Muscle of leg (tissue), 16 donors: ENCODE data around the gene ZNF576. TPM values are rescaled to one million over a fixed set of nuclear protein-coding genes. Genes with fewer than 3 reads are reported as not detected.
"Not testable (repeated sequence)": the region's sequence is repeated elsewhere in the genome, so short reads cannot be mapped to it uniquely, and the experiment has no call there.

ENCODE experiments used
- DNase-seq: peaks from one replicate; pipeline ENCODE4 v3.0.0; 2013
- H3K27ac ChIP-seq: one replicate; pipeline ENCODE4 v1.5.1; 2013; ENCODE audit warnings: mild to moderate bottlenecking, low read length, control low read depth
- H3K27me3 ChIP-seq: one replicate; pipeline ENCODE4 v1.6.1; 2013; ENCODE audit warnings: low read length; ENCODE audit not compliant: control insufficient read depth, insufficient read depth
- H3K36me3 ChIP-seq: one replicate; pipeline ENCODE4 v1.6.1; 2013; ENCODE audit warnings: low read length; ENCODE audit not compliant: control insufficient read depth, insufficient read depth
- H3K4me1 ChIP-seq: one replicate; pipeline ENCODE4 v1.6.1; 2013; ENCODE audit warnings: low read length; ENCODE audit not compliant: control insufficient read depth, insufficient read depth
- H3K4me3 ChIP-seq: one replicate; pipeline ENCODE4 v1.5.1; 2013; ENCODE audit warnings: low read length, control low read depth
- H3K9me3 ChIP-seq: replicated peaks from 2 replicates; pipeline ENCODE4 v1.6.1; 2013; ENCODE audit warnings: low read depth, low read length; ENCODE audit not compliant: control insufficient read depth
- WGBS: methylation state at CpG from one replicate; pipeline ENCODE4 v1.1.5; 2013; ENCODE audit warnings: missing lambda C conversion rate; ENCODE audit not compliant: insufficient coverage; 5-methylcytosine and 5-hydroxymethylcytosine counted together
- long read RNA-seq, 11 donors: transcript quantifications; one replicate each; lab custom pipeline, GENCODE V29; 2026
- polyA plus RNA-seq, 8 donors: library from polyadenylated mRNA; unstranded; fragments of 120-200 nt; gene quantifications; one replicate each; pipeline versions ENCODE4 v1.2.1 to v1.2.3, GENCODE V29; 2013; ENCODE audit warnings: inconsistent platforms in 1 of 8, low replicate concordance in 1 of 8; ENCODE audit not compliant: insufficient read length in 8 of 8, insufficient read depth in 1 of 8
- total RNA-seq: library from RNA; stranded (reverse); fragments of 120-200 nt; gene quantifications from one replicate; pipeline ENCODE4 v1.2.4, GENCODE V29; 2013

ZNF576 gene, protein sequence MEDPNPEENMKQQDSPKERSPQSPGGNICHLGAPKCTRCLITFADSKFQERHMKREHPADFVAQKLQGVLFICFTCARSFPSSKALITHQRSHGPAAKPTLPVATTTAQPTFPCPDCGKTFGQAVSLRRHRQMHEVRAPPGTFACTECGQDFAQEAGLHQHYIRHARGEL
- 7.8 TPM for total RNA-seq
- polyA plus RNA-seq: 10 to 100 TPM in 5 of 8 donors, 1 to 10 TPM in 3; 8.3 to 12.1 (median 10.5) TPM
- long read RNA-seq, donor 1, partial matches to known transcripts: 0 of 2 reads
- long read RNA-seq, donor 1, other reads (novel, unspliced or antisense): 0 of 2 reads
- long read RNA-seq, donor 2, partial matches to known transcripts: 0 of 1 reads
- long read RNA-seq, donor 2, other reads (novel, unspliced or antisense): 0 of 1 reads
- long read RNA-seq, donor 3, partial matches to known transcripts: 0 of 7 reads
- long read RNA-seq, donor 3, other reads (novel, unspliced or antisense): 0 of 7 reads
- long read RNA-seq, donor 4, transcript ZNF576-201 (3 exons, 2,566 nt): major isoform, 5 of 7 reads
- long read RNA-seq, donor 4, partial matches to known transcripts: 0 of 7 reads
- long read RNA-seq, donor 4, other reads (novel, unspliced or antisense): 0 of 7 reads
- long read RNA-seq, donor 5, transcript ZNF576-201 (3 exons, 2,566 nt): major isoform, 14 of 19 reads
- long read RNA-seq, donor 5, partial matches to known transcripts: 0 of 19 reads
- long read RNA-seq, donor 5, other reads (novel, unspliced or antisense): 0 of 19 reads
- long read RNA-seq, donor 6, transcript ZNF576-201 (3 exons, 2,566 nt): major isoform, 6 of 10 reads
- long read RNA-seq, donor 6, partial matches to known transcripts: 0 of 10 reads
- long read RNA-seq, donor 6, other reads (novel, unspliced or antisense): 0 of 10 reads
- long read RNA-seq, donor 7, transcript ZNF576-201 (3 exons, 2,566 nt): major isoform, 5 of 9 reads
- long read RNA-seq, donor 7, partial matches to known transcripts: 0 of 9 reads
- long read RNA-seq, donor 7, other reads (novel, unspliced or antisense): 0 of 9 reads
- long read RNA-seq, donor 8, partial matches to known transcripts: 0 of 1 reads
- long read RNA-seq, donor 8, other reads (novel, unspliced or antisense): 0 of 1 reads
- long read RNA-seq, donor 9, partial matches to known transcripts: 0 of 6 reads
- long read RNA-seq, donor 9, other reads (novel, unspliced or antisense): 0 of 6 reads
- long read RNA-seq, donor 10, partial matches to known transcripts: 0 of 4 reads
- long read RNA-seq, donor 10, other reads (novel, unspliced or antisense): 0 of 4 reads
- long read RNA-seq, donor 11, partial matches to known transcripts: 0 of 6 reads
- long read RNA-seq, donor 11, other reads (novel, unspliced or antisense): 0 of 6 reads

DNA sequence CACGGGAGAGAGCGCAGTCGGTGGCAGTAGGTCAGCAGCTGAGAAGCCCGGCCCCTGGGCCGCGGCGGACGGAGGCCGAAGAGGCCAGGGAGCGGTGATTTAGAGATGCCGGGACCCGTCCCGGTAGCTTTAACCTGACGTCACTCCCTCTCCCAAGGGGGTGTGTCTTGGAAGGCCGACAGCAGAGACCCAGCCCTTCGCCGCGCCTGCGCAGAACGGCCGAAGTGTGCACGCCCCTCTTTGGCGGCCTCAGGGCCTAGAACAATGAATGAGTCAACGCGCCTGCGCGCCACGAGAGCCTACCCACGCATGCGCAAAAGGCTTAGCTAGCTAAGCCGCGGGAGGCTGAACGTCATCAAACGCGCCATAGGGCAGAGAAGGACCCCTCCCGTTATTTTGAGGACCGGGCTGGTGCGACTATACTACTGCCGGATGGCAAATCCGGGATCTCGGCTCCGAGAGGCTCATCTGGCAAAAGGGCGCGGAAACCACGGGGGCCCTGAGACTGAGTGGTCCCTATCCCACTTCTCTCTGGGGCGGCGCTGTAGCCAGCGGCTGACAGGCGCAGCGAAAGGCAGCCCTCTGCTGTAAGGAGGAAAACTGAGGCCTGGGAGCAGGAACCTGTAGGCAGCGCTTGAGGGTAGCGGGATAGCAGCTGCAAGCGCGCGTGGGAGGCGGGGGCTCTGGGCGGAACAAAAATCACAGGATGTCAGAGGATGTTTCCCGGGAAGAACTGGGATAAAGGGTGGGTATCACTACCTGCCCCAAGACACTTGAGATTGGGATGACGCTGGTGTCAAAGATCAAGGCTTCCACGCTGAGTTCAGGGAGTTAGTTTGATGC, at the start of gene ZNF576, which contains the start of gene IRGQ:
Gene ZNF576 (plus strand): TSS at position 597 of the 843 bp plus-strand sequence. CDS start 514 bp downstream, outside the sequence.
Gene IRGQ (minus strand): TSS at position 136 of the 843 bp plus-strand sequence. CDS start 796 bp downstream, outside the sequence.
- WGBS: under 1% methylated on average over 53 of the region's 60 CpGs

DNA sequence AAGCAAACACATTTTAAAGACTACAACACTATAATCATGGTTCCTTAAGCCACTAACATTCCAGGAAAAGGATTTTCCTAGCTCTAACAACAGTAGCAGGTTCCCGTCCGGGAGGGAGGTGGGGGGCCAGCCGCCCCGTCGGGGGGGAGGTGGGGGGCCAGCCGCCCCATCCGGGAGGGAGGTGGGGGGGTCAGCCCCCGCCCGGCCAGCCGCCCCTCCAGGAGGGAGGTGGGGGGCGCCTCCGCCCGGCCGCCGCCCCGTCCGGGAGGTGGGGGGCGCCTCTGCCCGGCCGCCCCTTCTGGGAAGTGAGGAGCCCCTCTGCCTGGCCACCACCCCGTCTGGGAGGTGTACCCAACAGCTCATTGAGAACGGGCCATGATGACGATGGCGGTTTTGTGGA, 48.5 kb upstream of the ZNF576 start:
- WGBS: no CpG with 5 or more reads among the region's 24 CpGs
- H3K27ac ChIP-seq, H3K27me3 ChIP-seq, DNase-seq, H3K9me3 ChIP-seq, H3K4me1 ChIP-seq, H3K4me3 ChIP-seq: not testable (repeated sequence)
- H3K36me3 ChIP-seq: peaks cover 63% of the 10 kb centered on the region

More for the DNA sequence above, at the start of gene ZNF576, which contains the start of gene IRGQ:
- peak within 1 kb of the TSS; percentile 81 for H3K4me3 ChIP-seq
- peak within 1 kb of the TSS; percentile 99 for H3K27ac ChIP-seq
- peak; percentile 100 for DNase-seq
- H3K4me1 ChIP-seq: peaks cover 34% of the 10 kb centered on the region
- peaks cover 56% of the 10 kb centered on the region for H3K36me3 ChIP-seq
- H3K9me3 ChIP-seq: no peaks in the 10 kb centered on the region
- H3K27me3 ChIP-seq: no peaks in the 10 kb centered on the region

GRCh38 chr19:43548706-43549105, 47.7 kb upstream of the ZNF576 start:
- H3K27me3 ChIP-seq: no peaks in the 10 kb centered on the region
- H3K27ac ChIP-seq: no peak overlapping the region
- no peaks in the 10 kb centered on the region for H3K9me3 ChIP-seq
- WGBS: 100% methylated on average over 1 of the region's 2 CpGs
- no peaks in the 10 kb centered on the region for H3K4me1 ChIP-seq
- H3K4me3 ChIP-seq: no peak overlapping the region
- peaks cover 63% of the 10 kb centered on the region for H3K36me3 ChIP-seq
- DNase-seq: no peak

DNA sequence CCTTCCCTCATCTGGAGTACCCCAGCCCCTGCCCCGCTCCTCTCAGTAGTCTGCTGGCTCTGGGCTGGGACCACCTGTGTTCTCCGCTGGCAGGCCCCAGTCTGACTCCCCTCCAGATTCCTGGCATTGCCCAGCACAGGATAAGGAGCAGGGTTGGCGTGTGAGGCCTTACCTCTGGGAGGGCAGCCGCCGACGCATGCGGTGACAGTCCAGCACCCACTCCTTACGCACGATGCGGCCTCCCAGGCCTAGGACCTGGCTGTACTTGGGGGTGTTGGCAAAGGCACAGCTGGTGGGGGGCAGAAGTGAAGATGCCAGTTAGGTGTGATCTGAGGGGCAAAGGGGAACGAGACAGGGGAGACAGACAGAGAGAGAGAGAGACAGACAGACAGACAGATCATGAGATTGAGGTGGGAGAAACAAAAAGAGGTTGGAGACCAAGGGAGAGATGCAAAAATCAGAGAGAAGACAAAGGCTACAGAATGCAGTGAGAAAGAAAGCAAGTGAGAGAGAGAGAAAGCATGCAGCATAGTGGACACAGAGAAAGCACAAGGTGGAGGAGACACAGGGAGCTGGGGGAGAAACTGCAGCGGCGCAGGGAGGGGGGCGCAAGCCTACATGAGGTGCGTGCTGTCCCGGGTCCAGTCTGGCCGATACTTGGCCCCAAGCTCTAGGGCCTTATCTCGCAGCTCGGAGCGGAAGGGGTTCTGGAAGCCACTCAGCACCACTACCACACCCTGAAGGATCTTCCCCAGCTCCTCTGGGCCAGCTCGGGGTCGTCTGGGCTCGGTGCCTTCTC, 44.8 kb upstream of the ZNF576 start:
- no peak overlapping the region for H3K4me3 ChIP-seq
- peaks cover 61% of the 10 kb centered on the region for H3K36me3 ChIP-seq
- no peaks in the 10 kb centered on the region for H3K9me3 ChIP-seq
- no peaks in the 10 kb centered on the region for H3K4me1 ChIP-seq
- no peak for DNase-seq
- no peak overlapping the region for H3K27ac ChIP-seq
- no peaks in the 10 kb centered on the region for H3K27me3 ChIP-seq
- 95% methylated on average over 19 of the region's 23 CpGs for WGBS

DNA sequence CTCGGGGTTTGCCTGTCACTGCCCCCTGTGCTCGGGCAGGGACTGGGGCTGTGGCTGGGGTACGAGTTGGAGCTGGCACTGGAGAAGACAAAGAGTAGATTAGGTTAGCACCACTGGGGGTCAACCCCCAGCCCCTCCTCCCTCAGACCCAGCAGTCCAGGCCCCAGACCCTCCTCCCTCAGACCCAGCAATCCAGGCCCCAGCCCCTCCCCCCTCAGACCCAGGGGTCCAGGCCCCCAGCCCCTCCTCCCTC, 44.3 kb upstream of the ZNF576 start:
- H3K4me1 ChIP-seq: no peaks in the 10 kb centered on the region
- no peak for DNase-seq
- H3K9me3 ChIP-seq: no peaks in the 10 kb centered on the region
- no peak overlapping the region for H3K27ac ChIP-seq
- WGBS: no CpG with 5 or more reads among the region's 3 CpGs
- peaks cover 60% of the 10 kb centered on the region for H3K36me3 ChIP-seq
- no peaks in the 10 kb centered on the region for H3K27me3 ChIP-seq
- H3K4me3 ChIP-seq: no peak overlapping the region

- Histone ChIP-seq H3K27me3 (no peaks in the 10 kb centered on the region), H3K36me3 (peaks cover 57% of the 10 kb centered on the region), H3K9me3 (no peaks in the 10 kb centered on the region), H3K4me3 (no peak overlapping the region), H3K4me1 (no peaks in the 10 kb centered on the region), H3K27ac (no peak overlapping the region)
- DNase-seq: no peak
- WGBS: no CpG with 5 or more reads among the region's 3 CpGs
These were observed 43.8 kb upstream of the ZNF576 start for GRCh38 chr19:43552616-43553015.

DNA sequence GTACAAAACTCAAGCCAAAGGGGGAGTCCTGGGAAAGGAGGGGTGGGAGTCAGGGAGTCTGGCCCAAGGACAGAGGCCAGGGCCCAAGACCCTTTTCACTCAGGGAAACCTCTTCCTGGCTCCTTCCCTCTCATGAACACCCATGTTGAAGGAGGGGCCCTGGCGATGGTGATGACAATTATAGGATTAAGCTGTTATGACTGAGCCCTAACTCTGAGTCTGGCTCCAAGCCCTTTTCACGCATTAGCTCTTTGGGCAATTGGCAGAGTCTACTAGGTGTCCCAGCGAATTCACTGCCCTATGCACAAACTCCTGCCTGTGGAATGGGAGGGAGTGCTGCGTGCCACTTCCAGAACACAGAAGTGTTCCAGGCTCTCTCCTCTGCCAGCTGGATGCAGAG, 42.7 kb upstream of the ZNF576 start:
- no peak for DNase-seq
- WGBS: no CpG with 5 or more reads among the region's 4 CpGs

DNA sequence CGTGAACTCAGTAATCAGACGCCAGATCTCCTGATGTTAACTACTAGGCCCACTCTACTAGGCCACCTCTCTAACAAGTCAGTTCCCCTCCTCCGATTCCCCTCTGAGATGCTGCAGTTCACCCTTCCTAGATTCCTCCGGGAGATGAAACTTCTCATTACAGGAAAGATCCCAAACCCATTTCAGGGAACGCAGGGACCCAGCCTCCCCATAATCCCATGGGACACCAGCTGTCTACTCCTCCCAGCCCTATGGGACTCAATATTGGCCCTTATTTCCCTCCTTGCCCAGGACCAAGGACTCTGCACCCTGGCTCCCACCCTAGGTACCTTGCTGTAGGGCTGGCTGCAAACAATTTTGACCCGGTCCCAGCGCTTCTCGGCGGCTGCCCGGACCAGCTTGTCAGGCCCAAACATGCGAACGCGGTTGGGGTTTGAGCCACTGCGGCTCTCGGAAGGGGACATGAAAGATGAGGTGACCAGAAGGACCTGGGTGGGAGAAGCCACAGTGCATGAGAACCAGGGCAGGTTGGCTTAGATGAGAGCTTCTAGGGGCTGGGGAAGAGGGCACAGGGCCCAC, 42.0 kb upstream of the ZNF576 start:
- Histone ChIP-seq H3K36me3 (peaks cover 61% of the 10 kb centered on the region), H3K4me1 (no peaks in the 10 kb centered on the region)

More for the DNA sequence above, 42.7 kb upstream of the ZNF576 start:
- Histone ChIP-seq H3K36me3 (peaks cover 59% of the 10 kb centered on the region), H3K9me3 (no peaks in the 10 kb centered on the region), H3K27ac (no peak overlapping the region), H3K4me1 (no peaks in the 10 kb centered on the region), H3K27me3 (no peaks in the 10 kb centered on the region), H3K4me3 (no peak overlapping the region)

More for the DNA sequence above, 42.0 kb upstream of the ZNF576 start:
- WGBS: 91% methylated on average over 15 of the region's 15 CpGs
- H3K27ac ChIP-seq: no peak overlapping the region
- no peaks in the 10 kb centered on the region for H3K27me3 ChIP-seq
- no peaks in the 10 kb centered on the region for H3K9me3 ChIP-seq
- no peak overlapping the region for H3K4me3 ChIP-seq
- DNase-seq: no peak
